Measurements from ENCODE around the gene JMJD7.

Gene JMJD7

GRCh38 chr15:41886741-41887140, 58.8 kb downstream of the JMJD7 start:
- DNase-seq: no peak

DNA sequence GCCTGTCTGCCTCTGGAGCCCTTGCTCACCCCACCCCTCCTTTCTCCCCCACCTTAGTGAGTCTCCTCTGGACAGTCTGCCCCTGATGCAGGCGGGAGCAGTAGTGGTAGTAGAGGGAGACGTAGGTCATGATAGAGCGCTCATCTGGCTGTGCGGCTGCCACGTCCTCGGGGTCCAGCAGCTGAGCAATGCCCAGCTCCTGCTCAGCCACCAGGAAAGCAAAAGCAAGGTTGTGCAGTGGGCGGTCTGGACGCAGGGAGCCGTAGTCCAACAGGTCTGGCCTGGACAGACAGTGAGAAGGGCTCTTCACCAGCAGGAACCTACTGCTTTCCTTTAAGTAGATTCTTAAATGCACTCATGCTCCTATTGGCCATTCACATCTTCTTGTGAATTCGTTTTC, 59.3 kb downstream of the JMJD7 start:
- no peak for DNase-seq
